Panc1 (cell line): Measurements from ENCODE around the gene CCS. TPM values are rescaled to one million over a fixed set of nuclear protein-coding genes. Genes with fewer than 3 reads are reported as not detected.

Experiments used
- ATAC-seq: fragments of 200-7000 bp; cut with Tn5 transposase; 2 replicates; pipeline ENCODE4 v1.9.1; 2020; ENCODE audit warnings: mild to moderate bottlenecking, moderate library complexity
- BruUV-seq: library from RNA; stranded (reverse); fragments of 400-500 nt; replicated peaks from 2 replicates; lab custom pipeline; 2021; lab: Mats Ljungman, UMichigan
- CTCF ChIA-PET: fragments of 300-600 bp; sonication (Branson Sonifier 250); formaldehyde crosslinking; loops from one replicate; lab custom pipeline; 2022; ENCODE audit warnings: antibody characterized with exemption; lab: Charles Lee
- POLR2A ChIA-PET: fragments of 300-600 bp; sonication (Branson Sonifier 250); formaldehyde crosslinking; loops from one replicate; lab custom pipeline; 2022; ENCODE audit warnings: antibody characterized with exemption; lab: Charles Lee
- DNase-seq: peaks from one replicate; pipeline ENCODE4 v3.0.0-alpha.2; 2010; ENCODE audit warnings: low read depth, low spot score
- H3K27ac ChIP-seq: 2 replicates; pipeline ENCODE4 v1.5.1; 2011; ENCODE audit warnings: mild to moderate bottlenecking, low read length, inconsistent platforms
- H3K27me3 ChIP-seq: fragments of 200-500 bp; sonication (Bioruptor generic); 2 replicates; pipeline ENCODE4 v1.6.0; 2014; ENCODE audit warnings: low read length, inconsistent platforms; ENCODE audit not compliant: control insufficient read depth, insufficient read depth
- H3K36me3 ChIP-seq: fragments of 200-500 bp; sonication (Bioruptor generic); 2 replicates; pipeline ENCODE4 v1.5.1; 2014; ENCODE audit warnings: inconsistent platforms, mild to moderate bottlenecking, low read length, moderate library complexity; ENCODE audit not compliant: control insufficient read depth, insufficient read depth
- H3K4me1 ChIP-seq: 2 replicates; pipeline ENCODE4 v1.5.1; 2011; ENCODE audit warnings: inconsistent platforms, mild to moderate bottlenecking, low read length, moderate library complexity; ENCODE audit not compliant: control insufficient read depth, insufficient read depth
- H3K4me3 ChIP-seq, 2 experiments: 2 replicates each; pipeline ENCODE4 v1.5.1; 2011 to 2012; ENCODE audit warnings: low read depth in 2 of 2, low read length in 2 of 2, mild to moderate bottlenecking in 2 of 2, inconsistent platforms in 1 of 2, moderate library complexity in 1 of 2
- H3K9me3 ChIP-seq: fragments of 200-500 bp; sonication (Bioruptor generic); 2 replicates; pipeline ENCODE4 v1.5.1; 2014; ENCODE audit warnings: low read depth, mild to moderate bottlenecking, inconsistent platforms, low read length, moderate library complexity; ENCODE audit not compliant: control insufficient read depth, insufficient read depth
- CTCF ChIP-seq: fragments of 450-650 bp; IDR thresholded peaks from 2 replicates; pipeline ENCODE4 v1.5.1; 2017; ENCODE audit warnings: mild to moderate bottlenecking
- POLR2AphosphoS5 ChIP-seq: IDR thresholded peaks from 2 replicates; pipeline ENCODE4 v1.6.1; 2012; ENCODE audit warnings: mild to moderate bottlenecking, low read depth, low read length, moderate library complexity
- REST ChIP-seq, 2 experiments: IDR thresholded peaks; 2 replicates each; pipeline ENCODE4 v1.6.1; 2011 to 2012; ENCODE audit warnings: low read depth in 2 of 2, control low read depth in 1 of 2, low read length in 1 of 2, mild to moderate bottlenecking in 1 of 2, moderate library complexity in 1 of 2; ENCODE audit not compliant: insufficient read depth in 1 of 2
- SIN3A ChIP-seq: IDR thresholded peaks from 2 replicates; pipeline ENCODE4 v1.6.1; 2012; ENCODE audit warnings: low read depth, mild to moderate bottlenecking, low read length, moderate library complexity, borderline replicate concordance; ENCODE audit not compliant: insufficient read depth
- TCF7L2 ChIP-seq: IDR thresholded peaks from 2 replicates; pipeline ENCODE4 v1.6.1; 2011; ENCODE audit warnings: mild to moderate bottlenecking, low read depth, low read length, inconsistent platforms
- in situ Hi-C: cut with HindIII; loops from 2 replicates; pipeline ENCODE4 v1.10.0; 2016; ENCODE audit warnings: low sequenced_read_pairs, low pct_unique_long_range_greater_than_20kb
- intact Hi-C: fragments of 100-400 bp; cut with micrococcal nuclease; formaldehyde crosslinking; loops from one replicate; pipeline ENCODE4 v1.10.0; 2022; ENCODE audit not compliant: unreplicated experiment
- total RNA-seq: library from RNA; stranded (reverse); gene quantifications from one replicate; pipeline ENCODE4 v1.2.1, GENCODE V29; 2021; ENCODE audit not compliant: unreplicated experiment

Gene CCS
- total RNA-seq, 1 experiment from 2014 or later = 55.3 TPM

GRCh38 chr11:66556086-66556485, 36.9 kb upstream of the CCS start:
- no peak for ATAC-seq
- ChIA-PET CTCF (interaction anchor here (0.6 kb wide), 1 partner anchor 61 kb away, joined by 3 read pairs; no protein-coding TSS in a partner anchor), POLR2A (no interaction called here)
- H3K4me3 ChIP-seq = no peak overlapping the region
- DNase-seq = no peak
- H3K9me3 ChIP-seq = no peaks in the 10 kb centered on the region
- no peaks in the 10 kb centered on the region; the same call in 1 of the 2 replicates for H3K27me3 ChIP-seq
- no peaks in the 10 kb centered on the region for H3K36me3 ChIP-seq
- H3K4me1 ChIP-seq = no peaks in the 10 kb centered on the region
- in situ Hi-C loops (no loop called here), intact Hi-C loops (no loop called here)
- TF ChIP-seq POLR2AphosphoS5 = no peak
- TF ChIP-seq REST (IDR thresholded peaks at IDR 0.05; ENCODE audit: insufficient read depth in 1 of 2, low read depth in 2 of 2, low read length in 1 of 2) = no peak
- TF ChIP-seq CTCF = no peak
- TF ChIP-seq TCF7L2 = no peak
- no peak for TF ChIP-seq SIN3A
- BruUV-seq = no TSS peak
- H3K27ac ChIP-seq = no peak overlapping the region

- in situ Hi-C loops = no loop called here
- POLR2A ChIA-PET = no interaction called here
- CTCF ChIA-PET = no interaction called here
- Histone ChIP-seq H3K36me3 (no peaks in the 10 kb centered on the region), H3K9me3 (no peaks in the 10 kb centered on the region), H3K27ac (no peak overlapping the region), H3K4me1 (no peaks in the 10 kb centered on the region), H3K4me3 (no peak overlapping the region), H3K27me3 (no peaks in the 10 kb centered on the region; the same call in 1 of the 2 replicates)
- BruUV-seq = no TSS peak
- TF ChIP-seq CTCF = no peak
- intact Hi-C loops = no loop called here
- ATAC-seq = no peak
- no peak for DNase-seq
Observed at GRCh38 chr11:66557733-66558326, 35.2 kb upstream of the CCS start.
